ENCODE results near the gene ATRIP.

The ATRIP gene

DNA sequence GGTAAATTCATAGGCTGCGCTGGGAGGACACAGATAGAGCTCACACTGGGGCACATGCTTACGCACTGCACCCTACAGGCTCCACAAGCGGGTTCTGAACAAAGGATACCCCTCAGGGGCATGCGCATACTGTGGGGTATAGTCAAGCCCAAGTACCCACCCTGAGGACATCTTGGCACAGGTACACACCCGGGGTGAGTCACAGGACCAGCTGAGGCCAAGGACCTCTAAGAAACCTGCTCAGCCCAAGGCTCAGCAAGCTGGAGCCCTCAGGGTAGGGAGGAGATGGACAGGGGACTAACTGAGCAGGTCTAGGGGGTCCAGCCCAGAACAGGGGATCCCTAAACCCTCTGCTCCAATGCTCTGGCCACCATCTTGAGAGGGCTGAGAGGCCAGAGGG is 54.1 kb downstream of the ATRIP start:
- Histone ChIP-seq H3K27me3 (no peaks in the 10 kb centered on the region), H3K9me3 (no peaks in the 10 kb centered on the region), H3K4me3 (ENCODE audit: low read depth, low read length) (no peak overlapping the region), H3K4me1 (peaks cover 4% of the 10 kb centered on the region), H3K36me3 (no peaks in the 10 kb centered on the region)
- TF ChIP-seq, protein P1, sequence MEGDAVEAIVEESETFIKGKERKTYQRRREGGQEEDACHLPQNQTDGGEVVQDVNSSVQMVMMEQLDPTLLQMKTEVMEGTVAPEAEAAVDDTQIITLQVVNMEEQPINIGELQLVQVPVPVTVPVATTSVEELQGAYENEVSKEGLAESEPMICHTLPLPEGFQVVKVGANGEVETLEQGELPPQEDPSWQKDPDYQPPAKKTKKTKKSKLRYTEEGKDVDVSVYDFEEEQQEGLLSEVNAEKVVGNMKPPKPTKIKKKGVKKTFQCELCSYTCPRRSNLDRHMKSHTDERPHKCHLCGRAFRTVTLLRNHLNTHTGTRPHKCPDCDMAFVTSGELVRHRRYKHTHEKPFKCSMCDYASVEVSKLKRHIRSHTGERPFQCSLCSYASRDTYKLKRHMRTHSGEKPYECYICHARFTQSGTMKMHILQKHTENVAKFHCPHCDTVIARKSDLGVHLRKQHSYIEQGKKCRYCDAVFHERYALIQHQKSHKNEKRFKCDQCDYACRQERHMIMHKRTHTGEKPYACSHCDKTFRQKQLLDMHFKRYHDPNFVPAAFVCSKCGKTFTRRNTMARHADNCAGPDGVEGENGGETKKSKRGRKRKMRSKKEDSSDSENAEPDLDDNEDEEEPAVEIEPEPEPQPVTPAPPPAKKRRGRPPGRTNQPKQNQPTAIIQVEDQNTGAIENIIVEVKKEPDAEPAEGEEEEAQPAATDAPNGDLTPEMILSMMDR (IDR thresholded peaks at IDR 0.05; ENCODE audit: low read depth, low read length), result no peak
- DNase-seq, result no peak

DNA sequence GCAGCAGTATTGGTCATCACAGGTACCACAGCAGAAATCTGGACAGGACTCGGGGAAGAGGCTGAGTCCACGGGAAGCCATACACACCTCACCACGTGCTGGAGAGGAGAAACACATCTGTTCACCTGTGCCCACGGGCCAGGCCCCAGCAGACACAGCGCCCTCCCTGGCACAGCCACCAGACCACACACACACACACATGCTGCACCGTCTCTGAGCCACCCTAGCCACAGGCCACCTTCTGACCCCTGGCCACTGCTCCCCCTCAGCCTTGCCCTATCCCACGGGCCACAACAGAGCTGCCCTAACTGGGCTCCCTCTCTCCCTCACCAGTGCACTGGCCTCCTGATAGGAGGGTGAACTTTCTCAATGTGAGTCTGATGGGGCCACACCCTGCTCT is 54.7 kb downstream of the ATRIP start:
- no peaks in the 10 kb centered on the region for H3K36me3 ChIP-seq
- H3K4me1 ChIP-seq, result peaks cover 4% of the 10 kb centered on the region
- no peak for DNase-seq
- no peak overlapping the region for H3K4me3 ChIP-seq (ENCODE audit: low read depth, low read length)
- TF ChIP-seq, protein P1 (IDR thresholded peaks at IDR 0.05; ENCODE audit: low read depth, low read length), result no peak
- H3K27me3 ChIP-seq, result no peaks in the 10 kb centered on the region
- no peaks in the 10 kb centered on the region for H3K9me3 ChIP-seq

DNA sequence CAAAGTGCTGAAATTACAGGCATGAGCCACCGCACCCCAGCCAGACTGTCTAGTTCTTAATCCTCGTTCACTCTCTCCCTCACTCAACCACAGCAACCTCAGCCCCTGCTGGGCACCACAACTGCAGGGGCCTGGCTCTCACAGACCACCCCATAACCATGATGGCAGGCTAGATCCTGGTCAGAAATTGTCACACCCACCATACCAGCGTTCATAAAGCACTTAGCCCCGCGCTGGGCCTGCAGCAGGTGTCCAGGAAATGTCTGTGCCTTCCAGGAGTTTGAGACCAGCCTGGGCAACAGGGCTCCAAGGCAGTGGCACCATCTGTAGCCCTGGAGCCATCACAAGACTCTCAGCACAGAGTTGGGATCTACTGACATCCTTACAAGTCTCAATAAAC is 55.6 kb downstream of the ATRIP start:
- H3K4me1 ChIP-seq, result peaks cover 4% of the 10 kb centered on the region
- TF ChIP-seq, protein P1 (IDR thresholded peaks at IDR 0.05; ENCODE audit: low read depth, low read length), result no peak
- DNase-seq, result no peak
- no peaks in the 10 kb centered on the region for H3K9me3 ChIP-seq
- no peaks in the 10 kb centered on the region for H3K27me3 ChIP-seq
- no peaks in the 10 kb centered on the region for H3K36me3 ChIP-seq
- H3K4me3 ChIP-seq (ENCODE audit: low read depth, low read length), result no peak overlapping the region

- no peaks in the 10 kb centered on the region for H3K9me3 ChIP-seq
- no peak overlapping the region for H3K4me3 ChIP-seq (ENCODE audit: low read depth, low read length)
- no peaks in the 10 kb centered on the region for H3K36me3 ChIP-seq
- H3K4me1 ChIP-seq, result peaks cover 4% of the 10 kb centered on the region
- no peaks in the 10 kb centered on the region for H3K27me3 ChIP-seq
- DNase-seq, result peak; percentile 68
- TF ChIP-seq, protein P1 (IDR thresholded peaks at IDR 0.05; ENCODE audit: low read depth, low read length), result no peak
Measured at GRCh38 chr3:48502728-48503168, 56.2 kb downstream of the ATRIP start.

GRCh38 chr3:48503401-48504050 is 57.0 kb downstream of the ATRIP start:
- peak; percentile 26 for DNase-seq
- TF ChIP-seq, protein P1 (IDR thresholded peaks at IDR 0.05; ENCODE audit: low read depth, low read length), result no peak

GRCh38 chr3:48504051-48504946 is 57.8 kb downstream of the ATRIP start, which contains the start of gene SHISA5:
TSS of gene SHISA5 (minus strand) at chr3:48504174. CDS start at chr3:48504094, 80 bp downstream.
- DNase-seq, result peak; percentile 44
- TF ChIP-seq, protein P1 (IDR thresholded peaks at IDR 0.05; ENCODE audit: low read depth, low read length), result no peak
- Histone ChIP-seq H3K4me3 (ENCODE audit: low read depth, low read length) (peak within 1 kb of the TSS; percentile 54), H3K9me3 (no peaks in the 10 kb centered on the region), H3K4me1 (peaks cover 4% of the 10 kb centered on the region), H3K36me3 (no peaks in the 10 kb centered on the region), H3K27me3 (no peaks in the 10 kb centered on the region)

More at GRCh38 chr3:48503401-48504050, 57.0 kb downstream of the ATRIP start:
- H3K36me3 ChIP-seq, result no peaks in the 10 kb centered on the region
- H3K27me3 ChIP-seq, result no peaks in the 10 kb centered on the region
- no peaks in the 10 kb centered on the region for H3K9me3 ChIP-seq
- peak overlapping the region; percentile 54 for H3K4me3 ChIP-seq (ENCODE audit: low read depth, low read length)
- H3K4me1 ChIP-seq, result peaks cover 4% of the 10 kb centered on the region

Measured in BE2C (cell line).